GM19351 (cell line): ENCODE data around the gene CKLF.
"Not testable (repeated sequence)": the region's sequence is repeated elsewhere in the genome, so short reads cannot be mapped to it uniquely, and the experiment has no call there.

Source experiments
- ATAC-seq: cut with Tn5 transposase; IDR thresholded peaks from one replicate; pipeline ENCODE4 v1.9.1; 2021; ENCODE audit warnings: mild to moderate bottlenecking, moderate library complexity; ENCODE audit not compliant: unreplicated experiment

CKLF gene

GRCh38 chr16:66592241-66592640 is 39.9 kb downstream of the CKLF start:
- ATAC-seq, result no peak

GRCh38 chr16:66592814-66593213 is 40.4 kb downstream of the CKLF start:
- no peak for ATAC-seq

DNA sequence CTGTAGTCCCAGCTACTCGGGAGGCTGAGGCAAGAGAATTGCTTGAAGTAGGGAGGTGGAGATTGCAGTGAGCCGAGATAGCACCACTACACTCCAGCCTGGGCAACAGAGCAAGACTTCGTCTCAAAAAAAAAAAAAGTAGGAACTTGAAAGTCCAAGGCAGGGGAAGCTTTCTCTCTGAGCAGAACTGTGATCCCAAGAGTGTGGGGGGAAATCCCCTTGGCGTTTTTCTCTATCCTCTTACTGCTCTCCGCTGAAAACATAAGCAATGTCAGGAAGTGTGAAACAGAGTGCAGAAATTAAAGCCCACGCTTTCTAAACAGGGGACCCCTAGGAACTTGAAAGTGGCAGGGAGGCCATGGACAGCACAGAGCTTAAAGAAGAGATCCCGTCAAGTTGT is 42.4 kb downstream of the CKLF start:
- ATAC-seq, result no peak

DNA sequence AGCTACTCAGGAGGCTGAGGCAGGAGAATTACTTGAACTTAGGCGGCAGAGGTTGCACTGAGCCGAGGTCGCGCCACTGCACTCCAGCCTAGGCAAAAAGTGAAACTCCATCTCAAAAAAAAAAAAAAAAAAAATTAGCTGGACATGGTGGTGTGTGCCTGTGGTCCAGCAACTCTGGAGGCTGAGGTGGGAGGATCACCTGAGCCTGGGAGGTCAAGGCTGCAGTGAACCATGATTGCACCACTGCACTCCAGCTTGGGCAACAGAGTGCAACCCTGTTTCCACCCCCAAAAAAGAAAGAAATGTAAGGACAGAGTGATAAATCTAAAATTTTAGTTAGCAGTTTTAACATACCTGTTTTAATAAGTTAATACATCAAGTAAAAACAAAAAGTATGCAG is 44.2 kb downstream of the CKLF start:
- not testable (repeated sequence) for ATAC-seq

DNA sequence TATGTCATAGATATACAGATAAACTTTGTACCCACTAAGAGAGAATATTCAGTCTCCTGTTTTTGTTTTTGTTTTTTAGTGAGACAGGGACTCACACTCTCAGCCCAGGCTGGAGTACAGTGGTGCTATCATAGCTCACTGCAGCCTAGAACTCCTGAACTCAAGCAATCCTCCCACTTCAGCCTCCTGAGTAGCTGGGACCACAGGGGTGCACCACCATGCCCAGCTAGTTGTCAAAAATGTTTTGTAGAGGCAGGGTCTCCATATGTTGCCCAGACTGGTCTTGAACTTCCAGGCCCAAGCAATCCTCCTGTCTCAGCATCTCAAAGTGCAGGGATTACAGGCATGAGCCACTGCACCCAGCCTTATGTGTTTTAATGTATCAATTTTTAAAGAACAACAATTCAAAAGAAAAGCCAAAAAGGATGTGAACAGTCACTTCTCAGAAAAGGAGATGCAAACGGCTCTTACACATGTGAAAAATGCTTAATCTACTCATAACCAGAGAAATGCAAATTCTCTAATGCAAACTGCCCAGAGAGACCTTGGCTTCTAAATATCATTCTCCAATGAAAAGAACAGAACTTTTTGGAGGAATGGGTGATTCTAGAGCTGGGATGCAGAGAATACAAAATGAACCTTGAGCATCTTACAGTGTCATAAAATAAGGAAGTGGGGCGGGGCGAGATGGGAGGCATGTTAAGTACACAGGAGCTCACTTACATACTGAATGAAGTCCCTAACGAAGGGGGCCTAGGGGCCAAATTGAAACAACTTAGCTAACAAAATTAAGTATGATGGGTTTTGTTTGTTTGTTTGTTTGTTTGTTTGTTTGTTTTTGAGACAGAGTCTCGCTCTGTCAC is 44.8 kb downstream of the CKLF start:
- ATAC-seq, result peak; percentile 73

DNA sequence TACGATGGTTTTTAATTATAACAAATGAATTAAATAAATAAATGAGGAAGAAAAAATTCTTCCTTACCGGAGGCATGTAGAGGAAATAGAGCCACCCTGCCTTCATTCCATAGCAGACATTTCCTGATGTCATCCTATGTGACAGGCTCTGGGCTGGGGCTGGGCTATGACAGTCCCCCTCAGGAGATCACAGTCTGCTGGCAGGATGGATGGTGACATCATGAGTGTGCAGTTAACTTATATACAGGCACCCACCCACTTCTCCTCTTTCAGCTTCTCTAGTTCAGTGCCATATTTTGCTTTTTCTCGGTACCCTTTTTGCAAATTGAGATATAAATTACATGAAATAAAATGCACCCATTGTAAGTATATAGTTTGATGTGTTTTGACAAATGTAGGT is 45.7 kb downstream of the CKLF start:
- ATAC-seq, result no peak

DNA sequence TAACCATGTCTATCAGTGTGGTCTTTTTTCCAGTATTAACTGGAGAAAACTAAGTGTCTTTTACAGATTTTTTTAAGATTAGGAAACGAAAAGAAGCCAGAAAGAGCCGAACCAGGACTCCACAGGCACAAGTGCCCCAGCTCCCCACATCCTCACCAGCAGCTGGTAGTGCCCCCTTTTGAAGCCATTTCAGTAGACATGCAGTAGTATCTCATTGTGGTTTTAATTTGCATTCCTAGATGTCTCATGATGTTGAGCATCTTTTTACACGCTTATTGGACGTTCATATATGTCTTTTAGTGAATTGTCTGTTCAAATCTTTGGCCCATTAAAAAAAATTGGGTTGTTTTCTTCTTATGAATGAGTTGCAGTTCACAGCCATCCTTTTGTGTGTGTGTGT is 47.4 kb downstream of the CKLF start:
- ATAC-seq, result no peak

DNA sequence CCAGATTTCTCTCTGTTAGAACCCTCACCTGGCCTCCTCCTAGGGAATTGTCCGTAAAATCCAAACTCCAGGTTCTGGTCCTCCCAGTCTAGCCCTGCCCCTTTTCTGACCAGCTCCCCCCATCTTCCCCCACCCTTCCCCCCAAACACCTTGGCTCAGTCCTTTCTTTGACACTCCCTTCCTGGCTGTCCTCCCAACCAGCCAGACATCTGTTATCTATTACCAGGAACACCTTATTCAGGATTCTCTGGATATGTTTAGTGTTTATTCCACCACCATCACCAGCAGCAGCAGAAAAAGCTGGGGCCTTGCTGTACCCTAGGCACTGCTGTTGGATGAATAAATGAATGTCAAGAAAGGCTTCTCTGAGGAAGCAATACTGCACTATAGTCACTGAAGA is 48.1 kb downstream of the CKLF start:
- no peak for ATAC-seq

DNA sequence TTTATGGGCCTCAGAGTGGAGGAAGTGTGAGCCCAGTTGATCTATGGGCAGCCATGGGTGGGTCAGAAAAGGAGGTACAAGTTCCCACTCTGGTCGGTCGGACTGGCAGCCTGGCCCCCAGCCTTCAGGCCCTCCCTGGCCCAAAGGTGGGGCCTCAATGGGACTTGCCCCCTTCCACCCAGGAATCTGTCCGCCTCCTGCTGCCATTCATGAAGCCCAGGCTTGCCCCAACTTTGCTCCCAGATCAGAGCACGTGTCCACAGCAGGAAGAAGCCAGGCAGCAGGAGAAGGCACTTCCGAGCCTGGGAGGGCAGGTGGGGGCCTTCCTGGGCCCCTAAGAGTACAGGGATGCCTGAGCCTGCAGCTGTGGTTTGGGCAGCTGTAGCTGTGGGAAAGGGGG is 49.1 kb downstream of the CKLF start:
- no peak for ATAC-seq

- ATAC-seq, result peak; percentile 21
Measured at GRCh38 chr16:66603537-66604375, 51.4 kb downstream of the CKLF start.

DNA sequence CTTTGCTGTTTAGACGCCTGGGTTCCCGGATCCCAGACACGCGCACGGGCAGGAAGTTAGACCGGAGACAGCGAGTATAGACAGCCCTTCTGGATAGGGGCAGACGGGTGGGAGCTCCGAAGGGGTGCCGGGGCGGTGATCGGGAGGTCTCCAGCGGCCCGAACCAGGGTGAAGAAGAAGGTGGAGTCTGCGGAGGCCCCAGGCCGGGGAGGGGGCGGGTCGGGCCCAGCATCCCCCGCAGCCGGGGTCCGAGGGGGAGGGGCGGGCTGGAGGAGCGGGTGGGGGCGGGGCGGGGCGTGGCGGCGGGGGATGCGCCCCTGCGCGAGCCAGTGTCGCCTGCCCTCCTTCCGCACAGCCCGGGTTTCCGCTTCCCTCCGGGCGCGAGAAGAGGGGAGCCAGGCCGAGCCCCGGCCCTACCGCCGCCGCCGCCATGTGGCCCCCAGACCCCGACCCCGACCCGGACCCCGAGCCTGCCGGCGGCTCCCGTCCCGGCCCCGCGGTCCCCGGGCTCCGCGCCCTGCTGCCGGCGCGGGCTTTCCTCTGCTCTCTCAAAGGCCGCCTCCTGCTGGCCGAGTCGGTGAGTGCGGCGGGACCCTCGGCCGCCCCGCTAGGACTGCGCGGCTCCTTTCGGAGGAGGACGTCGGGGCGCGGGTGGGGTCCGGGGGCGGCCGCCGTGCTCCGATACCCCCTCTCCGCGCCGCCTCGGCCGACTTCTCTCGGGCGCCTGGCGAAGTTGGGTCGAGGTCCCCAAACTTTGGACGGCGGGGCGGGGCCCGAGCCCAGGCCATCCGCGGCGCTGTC is 52.2 kb downstream of the CKLF start, which contains the start of gene CMTM3:
CMTM3 (plus strand) TSS at position 329 of the 801 bp plus-strand sequence; CDS start at position 431, 102 bp downstream.
- peak; percentile 57 for ATAC-seq

GRCh38 chr16:66605177-66605978 is 53.0 kb downstream of the CKLF start:
- ATAC-seq, result peak; percentile 11

DNA sequence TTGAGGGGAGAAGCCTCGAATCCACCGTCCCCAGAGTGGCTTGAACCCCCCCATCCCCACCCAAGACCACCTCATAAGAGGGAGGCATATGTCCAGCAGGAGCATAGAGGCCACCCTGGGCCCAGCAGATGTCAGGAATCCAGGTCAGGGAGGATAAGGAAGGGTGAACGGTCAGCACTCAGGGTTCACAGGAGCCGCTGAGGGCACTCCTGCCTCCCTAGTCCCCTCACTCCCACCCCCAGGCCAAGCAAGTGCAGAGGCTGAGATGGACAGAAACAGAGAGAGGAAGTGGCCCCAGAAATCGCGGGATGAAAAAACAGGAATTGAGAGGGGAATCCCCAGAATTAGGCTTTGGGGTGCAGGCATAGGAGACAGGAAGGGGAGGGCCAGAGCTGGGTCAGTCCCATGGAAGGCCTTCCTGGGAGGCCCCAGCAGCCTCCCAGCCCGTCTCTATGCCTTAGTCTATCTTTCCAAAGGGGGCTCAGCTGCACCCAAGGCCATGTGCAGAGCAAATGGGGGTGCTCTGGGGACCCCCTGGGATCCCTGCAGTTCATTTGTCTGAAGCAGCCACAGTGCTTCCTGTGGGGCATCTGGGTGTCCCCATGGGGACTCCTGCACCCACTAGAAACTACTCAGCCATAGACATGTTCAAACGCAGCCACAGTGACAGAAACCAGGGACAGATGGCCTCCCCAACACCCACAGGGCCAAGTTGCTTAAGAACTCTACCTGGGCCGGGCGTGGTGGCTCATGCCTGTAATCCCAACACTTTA is 53.8 kb downstream of the CKLF start:
- peak; percentile 34 for ATAC-seq

GRCh38 chr16:66608241-66609138 is 56.1 kb downstream of the CKLF start:
- ATAC-seq, result peak; percentile 34

GRCh38 chr16:66609139-66609510 is 56.7 kb downstream of the CKLF start:
- ATAC-seq, result no peak

GRCh38 chr16:66610111-66610820 is 57.9 kb downstream of the CKLF start:
- ATAC-seq, result no peak

DNA sequence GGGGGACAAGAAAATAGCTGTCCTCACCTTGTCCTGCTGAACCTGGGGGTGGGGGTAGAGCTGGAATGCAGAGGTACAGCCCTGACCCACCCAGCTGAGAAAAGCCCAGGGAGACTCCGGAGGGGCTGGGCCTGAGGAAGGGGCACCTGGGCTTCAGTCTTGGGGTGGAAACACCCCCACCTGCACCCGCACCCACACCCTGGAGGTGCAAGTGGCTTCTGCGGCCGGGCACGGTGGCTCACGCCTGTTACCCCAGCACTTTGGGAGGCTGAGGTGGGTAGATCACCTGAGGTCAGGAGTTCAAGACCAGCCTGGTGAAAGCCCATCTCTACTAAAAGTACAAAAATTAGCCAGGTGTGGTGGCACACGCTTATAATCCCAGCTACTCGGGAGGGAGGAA is 59.5 kb downstream of the CKLF start:
- not testable (repeated sequence) for ATAC-seq

DNA sequence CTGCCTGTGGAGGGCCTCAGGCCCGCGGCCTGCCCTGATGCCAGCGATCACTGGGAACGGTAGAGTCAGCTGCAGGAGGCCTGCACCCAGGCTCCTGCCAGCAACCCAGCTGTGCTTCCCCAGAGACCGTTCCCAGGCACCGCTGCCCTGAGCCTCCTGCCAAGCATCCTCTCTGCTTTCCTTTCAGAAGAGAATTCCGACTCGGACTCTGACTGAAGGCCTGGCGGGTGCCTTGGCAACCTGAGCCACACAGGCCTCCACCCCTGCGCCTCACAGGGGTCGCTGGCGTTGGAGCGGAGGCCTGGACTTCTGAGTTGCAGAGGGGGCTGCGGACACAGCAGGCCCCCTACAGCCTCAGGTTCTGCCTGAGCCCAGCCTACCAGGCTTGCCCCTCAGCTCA is 60.0 kb downstream of the CKLF start:
- ATAC-seq, result no peak
